Measurements from ENCODE around the gene DCUN1D3.
"Not testable (repeated sequence)": the region's sequence is repeated elsewhere in the genome, so short reads cannot be mapped to it uniquely, and the experiment has no call there.

The DCUN1D3 gene

GRCh38 chr16:20870122-20870820 lies 29.9 kb downstream of the DCUN1D3 start:
- DNase-seq = no peak
- in situ Hi-C loops (cut with HindIII; ENCODE audit: low pct_ligation_motif_present, low pct_unique_long_range_greater_than_20kb, low sequenced_read_pairs) = no loop called here

GRCh38 chr16:20868890-20869289 lies 31.3 kb downstream of the DCUN1D3 start:
- in situ Hi-C loops (cut with HindIII; ENCODE audit: low pct_ligation_motif_present, low pct_unique_long_range_greater_than_20kb, low sequenced_read_pairs) = no loop called here
- peak; percentile 55 for DNase-seq

- in situ Hi-C loops (cut with HindIII; ENCODE audit: low pct_ligation_motif_present, low pct_unique_long_range_greater_than_20kb, low sequenced_read_pairs) = no loop called here
- no peak for DNase-seq
Measured at GRCh38 chr16:20867585-20867984, 32.6 kb downstream of the DCUN1D3 start.

- DNase-seq = no peak
- in situ Hi-C loops (cut with HindIII; ENCODE audit: low pct_ligation_motif_present, low pct_unique_long_range_greater_than_20kb, low sequenced_read_pairs) = no loop called here
Measured at GRCh38 chr16:20866801-20867200, 33.4 kb downstream of the DCUN1D3 start.

GRCh38 chr16:20866145-20866772 lies 33.9 kb downstream of the DCUN1D3 start:
- DNase-seq = peak; percentile 87
- in situ Hi-C loops (cut with HindIII; ENCODE audit: low pct_ligation_motif_present, low pct_unique_long_range_greater_than_20kb, low sequenced_read_pairs) = no loop called here

GRCh38 chr16:20865420-20866131 lies 34.6 kb downstream of the DCUN1D3 start:
- in situ Hi-C loops (cut with HindIII; ENCODE audit: low pct_ligation_motif_present, low pct_unique_long_range_greater_than_20kb, low sequenced_read_pairs) = no loop called here

GRCh38 chr16:20864376-20864775 lies 35.8 kb downstream of the DCUN1D3 start:
- in situ Hi-C loops (cut with HindIII; ENCODE audit: low pct_ligation_motif_present, low pct_unique_long_range_greater_than_20kb, low sequenced_read_pairs); DNase-seq: not testable (repeated sequence)

More at GRCh38 chr16:20865420-20866131, 34.6 kb downstream of the DCUN1D3 start:
- peak; percentile 43 for DNase-seq

GRCh38 chr16:20862162-20862960 lies 37.8 kb downstream of the DCUN1D3 start:
- in situ Hi-C loops (cut with HindIII; ENCODE audit: low pct_ligation_motif_present, low pct_unique_long_range_greater_than_20kb, low sequenced_read_pairs) = no loop called here
- no peak for DNase-seq

- in situ Hi-C loops (cut with HindIII; ENCODE audit: low pct_ligation_motif_present, low pct_unique_long_range_greater_than_20kb, low sequenced_read_pairs); DNase-seq: not testable (repeated sequence)
Measured at GRCh38 chr16:20860995-20861394, 39.2 kb downstream of the DCUN1D3 start.

GRCh38 chr16:20860361-20860760 lies 39.8 kb downstream of the DCUN1D3 start:
- in situ Hi-C loops (cut with HindIII; ENCODE audit: low pct_ligation_motif_present, low pct_unique_long_range_greater_than_20kb, low sequenced_read_pairs) = no loop called here
- no peak for DNase-seq

GRCh38 chr16:20859699-20860098 lies 40.5 kb downstream of the DCUN1D3 start:
- DNase-seq = no peak
- in situ Hi-C loops (cut with HindIII; ENCODE audit: low pct_ligation_motif_present, low pct_unique_long_range_greater_than_20kb, low sequenced_read_pairs) = no loop called here

- in situ Hi-C loops (cut with HindIII; ENCODE audit: low pct_ligation_motif_present, low pct_unique_long_range_greater_than_20kb, low sequenced_read_pairs) = no loop called here
Measured at GRCh38 chr16:20859229-20859628, 40.9 kb downstream of the DCUN1D3 start.

GRCh38 chr16:20857281-20857680 lies 42.9 kb downstream of the DCUN1D3 start:
- in situ Hi-C loops (cut with HindIII; ENCODE audit: low pct_ligation_motif_present, low pct_unique_long_range_greater_than_20kb, low sequenced_read_pairs) = no loop called here
- DNase-seq = no peak

More at GRCh38 chr16:20859229-20859628, 40.9 kb downstream of the DCUN1D3 start:
- DNase-seq = no peak

- in situ Hi-C loops (cut with HindIII; ENCODE audit: low pct_ligation_motif_present, low pct_unique_long_range_greater_than_20kb, low sequenced_read_pairs) = no loop called here
- no peak for DNase-seq
Measured at GRCh38 chr16:20854963-20855362, 45.2 kb downstream of the DCUN1D3 start.

- DNase-seq = no peak
- in situ Hi-C loops (cut with HindIII; ENCODE audit: low pct_ligation_motif_present, low pct_unique_long_range_greater_than_20kb, low sequenced_read_pairs) = no loop called here
Measured at GRCh38 chr16:20853981-20854620, 46.1 kb downstream of the DCUN1D3 start.

- DNase-seq = no peak
- in situ Hi-C loops (cut with HindIII; ENCODE audit: low pct_ligation_motif_present, low pct_unique_long_range_greater_than_20kb, low sequenced_read_pairs) = no loop called here
Measured at GRCh38 chr16:20853143-20853542, 47.0 kb downstream of the DCUN1D3 start.

- in situ Hi-C loops (cut with HindIII; ENCODE audit: low pct_ligation_motif_present, low pct_unique_long_range_greater_than_20kb, low sequenced_read_pairs) = no loop called here
- DNase-seq = peak; percentile 68
Measured at GRCh38 chr16:20851601-20852000, 48.6 kb downstream of the DCUN1D3 start.

- DNase-seq = no peak
- in situ Hi-C loops (cut with HindIII; ENCODE audit: low pct_ligation_motif_present, low pct_unique_long_range_greater_than_20kb, low sequenced_read_pairs) = no loop called here
Measured at GRCh38 chr16:20850981-20851380, 49.2 kb downstream of the DCUN1D3 start.

Measured in ACHN (cell line).